Bronchial epithelial cell (primary cell): ENCODE results near the gene SLC39A11. TPM values are rescaled to one million over a fixed set of nuclear protein-coding genes. Genes with fewer than 3 reads are reported as not detected.

Experiments
- DNase-seq: peaks from one replicate; pipeline ENCODE4 v3.0.0-alpha.2; 2010; ENCODE audit warnings: low read depth
- FAIRE-seq: peaks from 2 replicates; lab custom pipeline; 2011; peaks lifted over from hg19 to GRCh38; lab: Jason Lieb, UNC
- H3K27me3 ChIP-seq: 2 replicates; pipeline ENCODE4 v1.5.1; 2011; ENCODE audit warnings: low read length; ENCODE audit not compliant: control insufficient read depth, insufficient read depth
- H3K36me3 ChIP-seq: 2 replicates; pipeline ENCODE4 v1.5.1; 2011; ENCODE audit warnings: low read length; ENCODE audit not compliant: control insufficient read depth, insufficient read depth
- H3K4me3 ChIP-seq: 2 replicates; pipeline ENCODE4 v1.5.1; 2011; ENCODE audit warnings: mild to moderate bottlenecking, low read depth, low read length, control low read depth
- CTCF ChIP-seq: IDR thresholded peaks from 2 replicates; pipeline ENCODE4 v1.5.1; 2011; ENCODE audit warnings: mild to moderate bottlenecking, moderate library complexity, low read length, control low read depth, inconsistent platforms; ENCODE audit not compliant: insufficient read depth, severe bottlenecking
- total RNA-seq: library from RNA; depleted of rRNA; stranded (reverse); fragments of >200 nt; gene quantifications from 2 replicates; pipeline ENCODE4 v1.2.1, GENCODE V29; 2014

Gene SLC39A11
- total RNA-seq, 1 donor from 2014 or later: 23.4 TPM

- no peak for TF ChIP-seq CTCF
- H3K36me3 ChIP-seq: no peaks in the 10 kb centered on the region
- no peaks in the 10 kb centered on the region for H3K27me3 ChIP-seq
- no peak for FAIRE-seq
- H3K4me3 ChIP-seq: no peak overlapping the region
- no peak for DNase-seq
These were observed 375.2 kb downstream of the SLC39A11 start for GRCh38 chr17:72717276-72717675.

GRCh38 chr17:72715906-72716572, 376.4 kb downstream of the SLC39A11 start:
- Histone ChIP-seq H3K36me3 (peaks cover 2% of the 10 kb centered on the region), H3K27me3 (no peaks in the 10 kb centered on the region), H3K4me3 (no peak overlapping the region)
- no peak for TF ChIP-seq CTCF
- DNase-seq (peak; percentile 95), FAIRE-seq (peak; percentile 58)

GRCh38 chr17:72714357-72714966, 378.0 kb downstream of the SLC39A11 start:
- no peaks in the 10 kb centered on the region for H3K27me3 ChIP-seq
- no peak for DNase-seq
- no peak overlapping the region for H3K4me3 ChIP-seq
- FAIRE-seq: no peak
- H3K36me3 ChIP-seq: peaks cover 2% of the 10 kb centered on the region
- no peak for TF ChIP-seq CTCF

DNA sequence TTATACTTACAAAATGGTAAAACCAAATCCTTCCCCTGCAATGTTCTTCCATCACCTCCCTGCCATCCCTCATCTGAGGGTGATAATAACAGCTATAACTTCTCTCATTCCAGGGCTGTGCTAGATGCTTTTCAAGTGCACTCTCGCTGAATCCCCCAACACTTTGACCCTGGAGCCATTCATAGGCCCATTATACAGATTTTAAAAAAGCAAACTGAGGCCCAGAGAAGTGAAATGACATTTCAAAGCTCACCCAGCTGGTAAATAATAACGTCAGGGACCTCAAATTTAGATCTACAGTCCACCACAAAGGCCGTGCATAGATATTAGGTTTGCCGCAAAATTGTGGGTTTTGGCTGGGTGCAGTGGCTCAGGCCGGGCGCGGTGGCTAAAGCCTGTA, 378.8 kb downstream of the SLC39A11 start:
- FAIRE-seq (no peak), DNase-seq (no peak)
- H3K27me3 ChIP-seq: no peaks in the 10 kb centered on the region
- no peak for TF ChIP-seq CTCF
- peaks cover 2% of the 10 kb centered on the region for H3K36me3 ChIP-seq
- no peak overlapping the region for H3K4me3 ChIP-seq

DNA sequence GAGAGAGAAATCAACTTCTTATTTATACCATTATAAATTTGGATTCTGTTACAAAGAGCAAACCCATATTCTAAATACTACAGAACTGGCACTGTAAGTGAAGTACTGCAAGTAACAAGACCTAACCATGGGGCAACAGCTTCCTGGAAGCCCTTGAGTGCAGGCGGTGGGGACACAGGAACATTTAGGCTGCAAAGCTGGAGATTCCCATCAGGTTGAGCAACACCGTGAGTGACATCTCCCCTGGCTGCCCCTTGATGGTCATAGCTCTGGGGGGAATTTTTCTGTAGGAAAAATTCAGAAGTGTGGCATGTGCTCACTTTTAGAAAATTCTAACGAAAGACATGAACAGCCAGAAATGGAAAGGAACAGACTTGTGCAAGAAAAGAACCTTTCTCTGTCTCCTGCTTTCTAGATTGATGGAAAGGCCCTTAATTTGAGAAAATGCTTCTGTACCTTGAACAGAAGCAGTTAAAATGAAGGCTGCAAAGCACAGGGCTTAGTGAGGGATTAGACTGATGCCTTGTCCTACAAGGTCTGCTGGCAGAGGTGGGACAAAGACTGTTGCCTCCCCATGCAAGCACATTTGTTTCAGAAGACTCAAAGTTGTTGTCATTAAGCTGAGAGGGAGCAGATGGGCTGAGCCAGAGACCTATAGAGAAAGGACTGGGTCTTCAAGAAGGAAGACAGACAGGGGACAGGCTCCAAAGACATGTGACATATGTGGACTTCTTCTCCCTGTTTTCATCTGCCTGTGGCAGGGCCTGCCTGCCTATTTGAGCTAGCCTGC, 380.8 kb downstream of the SLC39A11 start:
- DNase-seq: no peak
- no peak for TF ChIP-seq CTCF
- H3K36me3 ChIP-seq: peaks cover 2% of the 10 kb centered on the region
- no peak overlapping the region for H3K4me3 ChIP-seq
- H3K27me3 ChIP-seq: no peaks in the 10 kb centered on the region
- no peak for FAIRE-seq
